ENCODE results near the gene CDKL5.
"Not testable (repeated sequence)": the region's sequence is repeated elsewhere in the genome, so short reads cannot be mapped to it uniquely, and the experiment has no call there.

The CDKL5 gene

GRCh38 chrX:18425199-18426003, at the start of gene CDKL5:
Gene CDKL5 (plus strand): TSS chrX:18425608. CDS start chrX:18507097, 81,489 bp downstream.
- peak; percentile 97 for DNase-seq

GRCh38 chrX:18377796-18378195, 47.6 kb upstream of the CDKL5 start:
- peak; percentile 7 to 46 for DNase-seq

- DNase-seq: no peak
Observed at GRCh38 chrX:18389966-18390365, 35.4 kb upstream of the CDKL5 start.

GRCh38 chrX:18390941-18391538, 34.4 kb upstream of the CDKL5 start:
- DNase-seq: peak; percentile 61 to 70

- no peak for DNase-seq
Observed at GRCh38 chrX:18394477-18394876, 30.9 kb upstream of the CDKL5 start.

GRCh38 chrX:18401848-18402213, 23.6 kb upstream of the CDKL5 start:
- DNase-seq: no peak

- DNase-seq: no peak
Observed at GRCh38 chrX:18406531-18407266, 18.7 kb upstream of the CDKL5 start.

- DNase-seq: no peak
Observed at GRCh38 chrX:18410038-18410437, 15.4 kb upstream of the CDKL5 start.

GRCh38 chrX:18415386-18415785, 10.0 kb upstream of the CDKL5 start:
- DNase-seq: no peak

GRCh38 chrX:18422325-18422724, 3.1 kb upstream of the CDKL5 start:
- DNase-seq: no peak

- DNase-seq: no peak
Observed at GRCh38 chrX:18422886-18423285, 2.5 kb upstream of the CDKL5 start.

GRCh38 chrX:18424482-18425198, 768 bp upstream of the CDKL5 start:
- DNase-seq: peak in 1 of 2 donors; percentile 30

- no peak for DNase-seq
Observed at GRCh38 chrX:18426004-18426320, 554 bp downstream of the CDKL5 start.

- DNase-seq: no peak
Observed at GRCh38 chrX:18428006-18428405, 2.6 kb downstream of the CDKL5 start.

GRCh38 chrX:18433288-18433687, 7.9 kb downstream of the CDKL5 start:
- DNase-seq: not testable (repeated sequence)

- no peak for DNase-seq
Observed at GRCh38 chrX:18434896-18435295, 9.5 kb downstream of the CDKL5 start.

- DNase-seq: no peak
Observed at GRCh38 chrX:18436017-18436416, 10.6 kb downstream of the CDKL5 start.

GRCh38 chrX:18440835-18441234, 15.4 kb downstream of the CDKL5 start:
- DNase-seq: no peak

GRCh38 chrX:18441780-18442367, 16.5 kb downstream of the CDKL5 start:
- DNase-seq: no peak

GRCh38 chrX:18448416-18448815, 23.0 kb downstream of the CDKL5 start:
- no peak for DNase-seq

GRCh38 chrX:18449236-18449635, 23.8 kb downstream of the CDKL5 start:
- no peak for DNase-seq

- DNase-seq: no peak
Observed at GRCh38 chrX:18455384-18455783, 30.0 kb downstream of the CDKL5 start.

GRCh38 chrX:18457000-18457399, 31.6 kb downstream of the CDKL5 start:
- no peak for DNase-seq

Data from CD4-positive, alpha-beta T cell treated with Interferon alpha-2 for 1 hour (primary cell).